ENCODE results near the gene COPE.
"Not testable (repeated sequence)": the region's sequence is repeated elsewhere in the genome, so short reads cannot be mapped to it uniquely, and the experiment has no call there.

The COPE gene

DNA sequence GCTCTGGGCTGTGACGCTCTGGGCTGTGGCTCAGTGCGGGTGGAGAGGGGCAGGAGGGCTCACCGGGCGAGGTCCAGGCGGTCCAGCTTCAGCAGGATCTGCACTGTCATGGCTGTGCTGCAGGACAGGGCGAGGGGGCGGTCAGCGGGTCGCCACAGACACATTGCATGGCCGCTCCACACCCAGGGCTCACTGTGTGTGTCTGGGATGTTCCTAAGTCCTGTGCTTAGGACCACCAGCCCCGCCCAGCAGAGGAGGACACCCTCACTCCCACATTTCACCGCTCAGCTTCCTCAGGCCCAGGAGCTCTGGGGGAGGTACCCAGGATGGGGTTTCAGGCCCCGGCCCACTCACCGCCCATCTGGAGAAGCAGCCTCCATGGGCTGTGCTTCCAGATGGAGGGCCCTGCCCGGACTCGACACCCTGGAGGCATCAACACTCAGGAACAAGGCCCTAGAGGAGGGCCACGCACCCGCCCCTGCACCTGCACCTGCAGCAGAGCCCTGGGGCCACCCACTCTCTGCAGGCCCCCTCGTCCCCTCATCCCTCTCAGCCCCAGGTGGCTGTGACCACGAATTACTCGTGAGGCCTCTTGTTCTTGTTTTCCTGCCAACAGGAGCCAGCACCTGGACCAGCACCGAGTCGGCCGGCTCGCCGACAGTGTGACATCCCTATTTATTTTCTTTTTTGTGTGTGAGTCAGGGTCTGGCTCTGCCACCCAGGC, 13.5 kb downstream of the COPE start:
- H3K36me3 ChIP-seq (ENCODE audit: insufficient read depth, low read length): peaks cover 41% of the 10 kb centered on the region
- no peaks in the 10 kb centered on the region for H3K27me3 ChIP-seq (ENCODE audit: insufficient read depth, low read length)
- no peak overlapping the region for H3K27ac ChIP-seq (ENCODE audit: low read depth, low read length)
- H3K4me3 ChIP-seq (ENCODE audit: low read length): no peak overlapping the region
- no peaks in the 10 kb centered on the region for H3K9me3 ChIP-seq (ENCODE audit: insufficient read depth, low read depth, low read length)
- WGBS: 94% methylated on average over 26 of the region's 26 CpGs
- H3K4me1 ChIP-seq (ENCODE audit: insufficient read depth, low read length): no peaks in the 10 kb centered on the region
- H3K9ac ChIP-seq (ENCODE audit: low read depth, low read length): no peak overlapping the region

DNA sequence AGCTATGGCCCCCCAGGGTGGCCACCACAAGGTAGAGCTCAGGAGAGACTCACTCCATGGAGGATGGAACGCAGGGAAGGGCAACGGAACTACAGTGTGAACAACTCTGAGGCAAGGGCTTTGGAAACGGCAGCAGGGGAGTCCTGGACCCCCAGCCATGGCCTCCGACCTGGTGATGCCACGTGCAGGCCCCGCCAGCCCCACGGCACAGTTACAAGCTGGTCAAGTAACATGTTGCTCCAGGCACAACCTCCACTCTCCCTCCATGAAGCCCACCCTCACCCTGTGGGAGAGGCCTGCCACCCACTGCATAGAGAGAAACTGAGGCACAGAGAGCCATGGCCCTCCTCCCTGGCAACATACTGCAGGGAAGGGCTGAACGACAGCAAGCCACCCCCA, 14.1 kb downstream of the COPE start:
- WGBS: 94% methylated on average over 8 of the region's 8 CpGs
- no peak overlapping the region for H3K27ac ChIP-seq (ENCODE audit: low read depth, low read length)
- H3K36me3 ChIP-seq (ENCODE audit: insufficient read depth, low read length): peaks cover 45% of the 10 kb centered on the region

DNA sequence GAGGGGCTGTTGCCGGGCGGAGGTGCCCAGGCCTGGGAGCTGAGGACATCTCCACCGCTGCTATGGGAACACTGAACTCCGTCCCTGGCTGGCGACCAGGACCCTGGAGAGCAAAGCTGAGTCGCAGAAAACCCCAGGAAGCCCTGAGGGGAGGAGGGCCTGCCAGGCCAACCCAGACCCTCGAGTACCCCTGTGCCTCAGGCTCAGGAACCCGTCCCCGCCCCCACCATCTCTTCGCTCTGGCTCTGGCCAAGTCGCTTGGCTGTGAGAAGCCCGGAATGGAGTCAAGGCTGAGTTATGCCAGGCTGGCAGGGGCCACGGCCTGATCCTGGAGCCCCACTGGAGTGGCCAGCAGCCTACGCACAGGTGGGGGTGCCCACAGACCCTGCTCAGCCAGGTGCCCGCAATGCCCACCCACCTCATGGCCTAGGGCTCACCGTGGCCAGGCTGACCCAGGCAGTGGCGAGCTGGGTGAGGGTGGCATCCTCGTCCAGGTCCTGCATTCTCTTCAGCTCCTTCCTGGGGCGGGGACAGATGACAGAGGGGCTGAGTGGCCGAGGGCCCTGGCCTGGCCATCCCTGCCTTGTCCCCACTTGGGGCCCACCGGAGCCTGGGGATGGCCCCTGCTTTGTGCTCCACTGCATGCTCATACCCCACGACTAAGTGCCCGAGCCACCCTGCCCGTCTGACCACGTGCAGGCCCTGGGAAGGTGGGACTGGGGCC, 14.7 kb downstream of the COPE start:
- Histone ChIP-seq H3K4me1 (ENCODE audit: insufficient read depth, low read length) (no peaks in the 10 kb centered on the region), H3K4me3 (ENCODE audit: low read length) (no peak overlapping the region), H3K27me3 (ENCODE audit: insufficient read depth, low read length) (no peaks in the 10 kb centered on the region), H3K9ac (ENCODE audit: low read depth, low read length) (no peak overlapping the region), H3K36me3 (ENCODE audit: insufficient read depth, low read length) (peaks cover 41% of the 10 kb centered on the region), H3K9me3 (ENCODE audit: insufficient read depth, low read depth, low read length) (no peaks in the 10 kb centered on the region), H3K27ac (ENCODE audit: low read depth, low read length) (no peak overlapping the region)
- 93% methylated on average over 25 of the region's 25 CpGs for WGBS

More for the DNA sequence above, 14.1 kb downstream of the COPE start:
- Histone ChIP-seq H3K4me1 (ENCODE audit: insufficient read depth, low read length) (no peaks in the 10 kb centered on the region), H3K9ac (ENCODE audit: low read depth, low read length) (no peak overlapping the region), H3K4me3 (ENCODE audit: low read length) (no peak overlapping the region), H3K27me3 (ENCODE audit: insufficient read depth, low read length) (no peaks in the 10 kb centered on the region), H3K9me3 (ENCODE audit: insufficient read depth, low read depth, low read length) (no peaks in the 10 kb centered on the region)

DNA sequence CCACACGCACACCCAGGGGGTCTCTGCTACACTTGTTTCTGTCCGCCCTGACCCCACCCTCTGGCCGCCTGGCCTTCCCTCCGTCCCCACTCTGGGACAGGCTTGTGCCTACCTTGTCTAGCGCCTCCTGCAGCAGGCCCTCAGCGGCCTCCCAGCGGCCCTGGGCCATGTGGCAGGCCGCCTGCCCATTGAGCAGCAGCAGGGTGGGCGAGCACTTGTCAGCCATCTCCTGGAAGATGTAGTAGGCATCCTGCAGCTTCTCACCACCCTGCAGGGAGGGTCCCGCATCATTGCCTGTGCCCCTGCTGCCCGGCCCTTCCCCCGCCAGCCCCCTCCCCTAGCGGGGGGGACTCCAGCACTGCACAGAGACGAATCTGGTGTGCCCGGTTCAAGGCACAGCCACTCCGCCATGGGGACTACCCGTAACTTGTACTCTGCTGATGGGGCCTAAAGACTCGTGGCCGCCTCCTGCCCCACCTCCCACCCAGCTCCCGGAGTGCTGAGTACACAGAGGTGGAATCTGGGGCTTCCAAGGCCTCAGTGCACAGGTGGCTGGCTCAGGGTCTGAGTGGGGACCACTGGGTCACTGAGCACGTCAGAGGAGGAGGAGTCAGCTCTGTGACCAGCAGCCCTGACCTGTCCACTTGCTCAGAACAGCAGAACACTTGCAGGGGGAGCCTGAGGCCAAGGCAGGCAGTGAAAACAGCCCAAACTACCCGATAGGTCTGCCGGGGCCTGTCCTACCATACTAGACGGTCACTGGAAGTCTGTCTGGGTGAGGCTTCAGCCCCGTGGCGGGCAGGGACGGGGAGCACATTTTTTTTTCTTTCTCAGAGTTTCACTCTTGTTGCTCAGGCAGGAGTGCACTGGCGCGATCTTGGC, 15.8 kb downstream of the COPE start:
- no peaks in the 10 kb centered on the region for H3K4me1 ChIP-seq (ENCODE audit: insufficient read depth, low read length)
- H3K9me3 ChIP-seq (ENCODE audit: insufficient read depth, low read depth, low read length): no peaks in the 10 kb centered on the region
- no peaks in the 10 kb centered on the region for H3K27me3 ChIP-seq (ENCODE audit: insufficient read depth, low read length)
- peaks cover 37% of the 10 kb centered on the region for H3K36me3 ChIP-seq (ENCODE audit: insufficient read depth, low read length)
- no peak overlapping the region for H3K27ac ChIP-seq (ENCODE audit: low read depth, low read length)
- H3K9ac ChIP-seq (ENCODE audit: low read depth, low read length): no peak overlapping the region
- 90% methylated on average over 29 of the region's 29 CpGs for WGBS
- H3K4me3 ChIP-seq (ENCODE audit: low read length): no peak overlapping the region

DNA sequence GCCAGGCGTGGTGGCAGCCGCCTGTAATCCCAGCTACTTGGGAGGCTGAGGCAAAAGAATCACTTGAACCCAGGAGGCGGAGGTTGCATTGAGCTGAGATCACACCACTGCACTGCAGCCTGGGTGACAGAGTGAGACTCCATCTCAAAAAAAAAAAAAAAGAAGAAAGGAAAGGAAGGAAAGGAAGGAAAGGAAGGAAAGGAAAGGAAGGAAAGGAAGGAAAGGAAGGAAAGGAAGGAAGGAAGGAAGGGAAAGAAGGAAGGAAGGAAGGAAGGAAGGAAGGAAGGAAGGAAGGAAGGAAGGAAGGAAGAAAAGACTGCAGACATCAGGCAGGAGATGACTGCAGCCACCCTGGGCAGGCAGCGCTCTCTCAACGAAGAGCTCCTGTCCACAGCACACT, 16.7 kb downstream of the COPE start:
- H3K27ac ChIP-seq (ENCODE audit: low read depth, low read length); H3K9me3 ChIP-seq (ENCODE audit: insufficient read depth, low read depth, low read length); H3K4me1 ChIP-seq (ENCODE audit: insufficient read depth, low read length); H3K9ac ChIP-seq (ENCODE audit: low read depth, low read length); H3K27me3 ChIP-seq (ENCODE audit: insufficient read depth, low read length); H3K4me3 ChIP-seq (ENCODE audit: low read length): not testable (repeated sequence)
- 94% methylated on average over 5 of the region's 5 CpGs for WGBS
- peaks cover 32% of the 10 kb centered on the region for H3K36me3 ChIP-seq (ENCODE audit: insufficient read depth, low read length)

DNA sequence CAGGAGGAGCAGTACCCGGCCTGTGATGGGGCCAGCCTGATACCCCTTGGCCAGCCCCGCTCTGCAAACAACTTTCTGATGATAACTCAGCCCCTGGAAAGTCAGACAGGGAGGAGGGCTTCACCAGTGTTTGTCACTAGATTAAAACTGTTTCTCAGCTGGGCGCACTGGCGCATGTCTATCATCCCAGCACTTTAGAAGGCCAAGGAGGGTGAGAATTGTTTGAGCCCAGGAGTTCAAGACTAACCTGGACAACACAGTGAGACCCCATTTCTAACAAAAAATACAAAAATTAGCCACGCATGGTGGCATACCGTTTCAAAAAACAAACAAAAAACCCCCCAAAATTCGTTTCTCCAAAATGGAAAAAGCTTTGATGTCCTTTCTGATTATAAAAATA, 17.7 kb downstream of the COPE start:
- peaks cover 10% of the 10 kb centered on the region for H3K27me3 ChIP-seq (ENCODE audit: insufficient read depth, low read length)
- no peak overlapping the region for H3K9ac ChIP-seq (ENCODE audit: low read depth, low read length)
- no peak overlapping the region for H3K4me3 ChIP-seq (ENCODE audit: low read length)
- no peak overlapping the region for H3K27ac ChIP-seq (ENCODE audit: low read depth, low read length)
- H3K36me3 ChIP-seq (ENCODE audit: insufficient read depth, low read length): peaks cover 24% of the 10 kb centered on the region
- H3K4me1 ChIP-seq (ENCODE audit: insufficient read depth, low read length): no peaks in the 10 kb centered on the region
- H3K9me3 ChIP-seq (ENCODE audit: insufficient read depth, low read depth, low read length): no peaks in the 10 kb centered on the region
- WGBS: 90% methylated on average over 7 of the region's 7 CpGs

DNA sequence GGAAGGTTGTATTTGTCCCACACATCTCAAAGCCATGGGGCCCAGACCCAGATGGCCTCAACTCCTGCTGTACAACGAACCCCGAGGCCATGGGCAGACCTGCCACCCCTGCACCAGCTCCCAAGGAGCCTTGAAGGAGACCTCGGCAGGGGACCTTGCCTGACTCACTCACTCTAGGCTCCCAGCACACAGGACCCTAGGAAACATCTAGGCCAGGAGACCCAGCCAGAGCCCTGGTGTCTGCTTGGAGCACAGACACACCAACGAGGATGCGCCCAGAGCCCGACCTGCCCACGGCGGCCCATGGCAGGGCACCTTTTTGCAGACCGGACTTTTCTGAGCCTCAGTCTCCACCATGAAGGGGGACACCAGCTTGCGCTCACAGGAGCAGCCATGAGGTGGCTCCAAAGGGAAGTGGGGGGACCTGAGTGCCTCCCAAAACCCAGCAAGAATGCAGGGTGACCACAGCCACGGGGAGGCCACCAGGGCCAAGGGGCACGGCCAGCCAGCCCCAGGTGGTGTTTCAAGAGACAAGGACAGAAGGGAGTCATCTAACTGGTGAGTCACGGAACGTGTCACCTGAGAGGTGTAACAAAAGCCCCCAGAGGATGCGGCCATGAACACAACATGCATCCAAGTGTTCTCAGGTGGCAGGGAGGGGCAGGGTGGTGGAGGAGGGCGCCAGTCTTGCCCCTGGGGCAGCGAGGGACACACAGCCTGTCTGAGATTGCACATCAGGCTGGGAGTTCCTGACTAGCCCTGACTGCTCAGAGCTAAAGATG, 18.3 kb downstream of the COPE start:
- Histone ChIP-seq H3K27ac (ENCODE audit: low read depth, low read length) (no peak overlapping the region), H3K36me3 (ENCODE audit: insufficient read depth, low read length) (peaks cover 20% of the 10 kb centered on the region), H3K4me1 (ENCODE audit: insufficient read depth, low read length) (no peaks in the 10 kb centered on the region), H3K9me3 (ENCODE audit: insufficient read depth, low read depth, low read length) (no peaks in the 10 kb centered on the region), H3K9ac (ENCODE audit: low read depth, low read length) (no peak overlapping the region), H3K4me3 (ENCODE audit: low read length) (no peak overlapping the region), H3K27me3 (ENCODE audit: insufficient read depth, low read length) (peaks cover 12% of the 10 kb centered on the region)
- 89% methylated on average over 17 of the region's 17 CpGs for WGBS

DNA sequence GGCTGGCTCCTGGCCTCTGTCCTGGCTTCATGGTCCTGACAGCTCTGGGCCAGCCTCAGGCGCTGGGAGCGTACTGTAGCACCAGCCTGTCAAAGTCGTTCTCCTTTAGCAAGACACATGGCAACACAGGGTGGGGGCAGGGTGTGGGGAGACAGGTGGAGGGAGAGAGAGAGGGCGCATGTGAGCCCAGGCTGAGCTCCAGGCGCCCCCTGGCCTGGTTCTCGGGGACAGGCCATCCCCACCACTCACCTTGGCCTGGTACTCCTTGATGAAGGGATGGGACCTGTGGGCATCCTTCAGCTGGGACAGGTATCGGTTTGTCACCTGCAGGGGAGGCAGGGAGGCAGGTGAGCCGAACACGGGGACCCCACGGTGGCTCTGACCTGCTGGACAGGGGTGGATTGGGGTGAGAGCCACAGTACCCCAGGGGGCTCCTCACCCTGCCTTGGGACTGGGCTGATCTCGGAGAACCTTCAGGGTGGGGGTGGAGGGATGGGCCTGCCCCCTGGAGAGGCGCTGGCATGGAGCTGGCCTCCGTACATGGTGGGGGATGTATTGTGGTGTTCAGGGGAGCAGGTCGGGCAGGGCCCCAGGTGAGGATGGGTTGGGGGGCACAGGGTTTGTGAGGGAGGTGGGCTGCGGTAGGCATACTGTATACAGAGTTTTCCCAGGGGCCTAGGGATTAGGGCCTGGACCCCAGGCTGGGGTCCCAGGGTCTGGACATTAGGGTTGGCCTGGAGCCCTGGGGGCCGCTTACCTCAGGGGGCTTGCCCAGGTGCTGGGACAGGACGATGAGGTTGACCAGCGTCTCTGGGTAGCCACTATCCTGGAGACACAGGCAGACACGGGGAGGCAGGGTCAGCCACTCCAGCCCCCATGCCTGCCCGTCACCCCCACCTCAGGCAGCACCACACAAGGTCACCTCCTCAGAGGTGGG, 19.3 kb downstream of the COPE start:
- Histone ChIP-seq H3K27me3 (ENCODE audit: insufficient read depth, low read length) (peaks cover 12% of the 10 kb centered on the region), H3K9ac (ENCODE audit: low read depth, low read length) (no peak overlapping the region), H3K4me1 (ENCODE audit: insufficient read depth, low read length) (no peaks in the 10 kb centered on the region), H3K4me3 (ENCODE audit: low read length) (no peak overlapping the region), H3K27ac (ENCODE audit: low read depth, low read length) (no peak overlapping the region), H3K36me3 (ENCODE audit: insufficient read depth, low read length) (peaks cover 17% of the 10 kb centered on the region), H3K9me3 (ENCODE audit: insufficient read depth, low read depth, low read length) (no peaks in the 10 kb centered on the region)
- 91% methylated on average over 20 of the region's 20 CpGs for WGBS

DNA sequence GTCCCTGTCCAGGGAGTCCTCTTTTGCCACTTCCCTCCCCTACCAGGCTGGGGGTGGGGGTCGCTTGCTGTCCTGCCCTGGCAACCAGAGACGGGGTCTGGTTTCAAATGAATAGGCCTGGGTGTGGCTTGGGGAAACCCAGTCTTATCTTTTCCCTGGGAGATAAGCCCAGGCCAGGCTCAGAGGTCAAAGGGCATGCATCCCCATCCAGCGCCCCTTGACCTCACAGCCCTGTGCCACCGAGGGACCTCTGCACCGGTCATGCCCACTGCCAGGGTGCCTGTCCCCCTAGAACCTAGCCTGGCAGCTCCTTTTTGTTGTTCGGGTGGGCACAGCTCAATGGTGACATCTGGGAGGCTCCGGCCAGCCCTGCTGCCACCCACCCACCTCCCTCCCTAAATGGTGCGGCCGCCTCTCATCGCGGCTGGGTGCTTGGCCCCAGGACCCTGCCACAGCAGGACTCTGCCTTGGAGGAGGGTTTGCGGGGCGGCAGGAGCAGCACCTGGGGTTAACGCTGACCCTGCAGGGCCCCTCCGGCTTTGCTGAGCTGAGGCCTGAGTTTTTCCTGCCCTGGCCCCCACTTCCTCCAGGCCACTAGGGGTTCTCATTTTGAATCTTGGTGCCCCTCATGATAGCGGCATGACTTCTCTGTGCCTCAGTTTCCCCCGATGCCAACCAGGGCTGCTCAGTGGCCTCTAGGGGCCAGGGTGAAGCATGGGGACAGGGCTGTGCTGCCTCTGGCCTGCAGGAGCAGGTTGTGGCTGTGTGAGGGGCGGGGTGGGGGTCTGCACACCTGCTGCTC, 20.4 kb downstream of the COPE start:
- WGBS: 86% methylated on average over 18 of the region's 18 CpGs
- no peaks in the 10 kb centered on the region for H3K9me3 ChIP-seq (ENCODE audit: insufficient read depth, low read depth, low read length)
- H3K36me3 ChIP-seq (ENCODE audit: insufficient read depth, low read length): peaks cover 17% of the 10 kb centered on the region; the same call in 1 of the 2 replicates
- H3K9ac ChIP-seq (ENCODE audit: low read depth, low read length): no peak overlapping the region
- H3K4me3 ChIP-seq (ENCODE audit: low read length): no peak overlapping the region
- peaks cover 6% of the 10 kb centered on the region for H3K4me1 ChIP-seq (ENCODE audit: insufficient read depth, low read length)
- peaks cover 17% of the 10 kb centered on the region for H3K27me3 ChIP-seq (ENCODE audit: insufficient read depth, low read length)
- H3K27ac ChIP-seq (ENCODE audit: low read depth, low read length): no peak overlapping the region

All from HUES64 (cell line).